ENCODE measurements around the gene SGTB.

- TF ChIP-seq CTCF (IDR thresholded peaks at IDR 0.05; ENCODE audit: low read depth, low read length) (no peak), EZH2phosphoT487 (IDR thresholded peaks at IDR 0.05; ENCODE audit: low read depth) (no peak)
Observed at GRCh38 chr5:65707663-65708062, 14.2 kb downstream of the SGTB start.
